ENCODE measurements around the gene RHBDD2.

GRCh38 chr7:75861636-75862035 lies 17.2 kb upstream of the RHBDD2 start:
- TF ChIP-seq EZH2 (IDR thresholded peaks at IDR 0.05; ENCODE audit: borderline replicate concordance, low read depth, low read length, severe bottlenecking) (no peak), CTCF (IDR thresholded peaks at IDR 0.05; ENCODE audit: extremely low read depth in 1 of 2, insufficient read depth in 1 of 2, low read depth in 1 of 2, low read length in 2 of 2) (no peak), POLR2A (IDR thresholded peaks at IDR 0.05; ENCODE audit: low read depth, low read length) (no peak), POLR2AphosphoS5 (IDR thresholded peaks at IDR 0.05; ENCODE audit: insufficient read depth, low read depth, low read length) (no peak), MAX (IDR thresholded peaks at IDR 0.05; ENCODE audit: insufficient read depth, insufficient read length) (no peak), FOS (IDR thresholded peaks at IDR 0.05; ENCODE audit: borderline replicate concordance, insufficient read depth, low read length) (no peak), JUN (IDR thresholded peaks at IDR 0.05; ENCODE audit: borderline replicate concordance, insufficient read depth, insufficient read length, low read depth) (no peak), GATA2 (IDR thresholded peaks at IDR 0.05; ENCODE audit: insufficient read depth, insufficient read length, low read depth, low read length) (no peak), MYC (IDR thresholded peaks at IDR 0.05; ENCODE audit: low read depth, low read length) (no peak)
